H54 (cell line): ENCODE data around the gene SLC38A11.

Experiments
- DNase-seq: peaks from one replicate; pipeline ENCODE4 v3.0.0; 2011; ENCODE audit warnings: low spot score, mixed read lengths; ENCODE audit not compliant: insufficient read length
- FAIRE-seq: peaks from 3 replicates; lab custom pipeline; 2011; peaks lifted over from hg19 to GRCh38; lab: Jason Lieb, UNC
- POLR2A ChIP-seq: IDR thresholded peaks from 2 replicates; pipeline ENCODE4 v1.6.1; 2011; ENCODE audit warnings: low read depth, mild to moderate bottlenecking, low read length

Gene SLC38A11

DNA sequence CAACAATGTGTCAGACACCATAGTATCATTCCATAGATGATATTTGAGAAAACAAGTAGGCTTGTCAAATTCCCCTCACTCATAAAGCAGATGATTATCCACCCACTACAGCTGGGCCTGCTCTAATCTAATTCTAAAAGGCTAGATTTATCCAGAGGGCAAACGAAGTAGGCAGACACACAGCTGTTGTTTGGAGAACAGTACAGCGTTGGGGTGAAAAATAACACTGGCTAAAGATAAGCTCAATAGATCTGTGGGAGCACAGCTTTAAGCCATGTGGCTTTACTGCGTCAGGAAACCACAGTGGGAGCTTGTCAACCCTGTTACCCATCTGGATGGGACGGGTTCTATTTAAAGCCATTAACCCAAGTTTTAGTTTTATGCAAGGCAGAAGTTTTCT, 64.8 kb downstream of the SLC38A11 start:
- TF ChIP-seq POLR2A = no peak
- FAIRE-seq = no peak
- DNase-seq = no peak

DNA sequence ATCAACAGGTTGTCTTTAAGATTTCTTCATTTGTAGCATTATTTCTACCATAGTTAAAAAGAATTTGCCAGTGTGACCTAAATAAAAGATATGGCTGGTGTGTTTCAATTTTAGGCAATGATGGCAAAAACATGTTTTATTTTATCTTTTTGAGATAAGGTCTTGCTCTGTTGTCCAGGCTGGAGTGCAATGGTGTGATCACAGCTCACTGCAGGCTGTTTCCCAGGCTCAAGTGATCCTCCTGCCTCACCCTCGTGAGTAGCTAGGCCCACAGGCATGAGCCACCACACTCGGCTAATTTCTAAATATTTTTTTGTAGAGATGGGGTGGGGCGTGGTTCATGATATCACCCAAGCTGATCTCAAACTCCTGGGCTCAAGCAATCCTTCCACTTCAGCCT, 66.7 kb downstream of the SLC38A11 start:
- no peak for DNase-seq
- FAIRE-seq = no peak
- no peak for TF ChIP-seq POLR2A

DNA sequence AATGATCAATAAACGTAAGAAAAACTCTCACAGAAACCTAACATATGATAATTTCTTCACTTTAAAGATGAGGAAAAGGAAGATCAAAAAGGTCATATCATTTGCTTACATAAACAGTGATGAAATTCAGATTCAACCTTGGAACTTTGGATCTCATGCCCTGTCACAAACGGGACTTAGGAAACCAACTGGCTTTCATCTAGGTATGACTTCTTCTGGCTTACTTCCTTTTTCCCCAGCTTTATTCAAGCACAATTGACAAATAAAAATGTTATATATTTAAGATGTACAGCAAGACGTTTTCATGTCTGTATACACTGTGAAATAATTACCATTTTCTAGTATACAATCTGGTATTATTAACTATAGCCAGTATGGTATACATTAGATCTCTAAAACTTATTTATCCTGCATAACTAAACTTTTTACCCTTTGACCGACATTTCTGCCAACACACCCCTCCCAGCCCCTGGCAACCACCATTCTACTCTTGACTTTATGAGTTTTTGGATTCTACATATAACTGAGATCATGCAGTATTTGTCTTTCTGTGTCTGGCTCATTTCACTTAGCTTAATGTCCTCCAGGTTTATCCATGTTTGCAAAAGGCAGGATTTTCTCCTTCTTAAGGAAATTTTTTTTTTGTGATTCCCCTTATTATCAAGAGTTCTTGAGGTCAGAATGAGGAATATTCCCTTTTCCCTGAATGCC, 67.7 kb downstream of the SLC38A11 start:
- DNase-seq = no peak
- no peak for TF ChIP-seq POLR2A
- FAIRE-seq = no peak

DNA sequence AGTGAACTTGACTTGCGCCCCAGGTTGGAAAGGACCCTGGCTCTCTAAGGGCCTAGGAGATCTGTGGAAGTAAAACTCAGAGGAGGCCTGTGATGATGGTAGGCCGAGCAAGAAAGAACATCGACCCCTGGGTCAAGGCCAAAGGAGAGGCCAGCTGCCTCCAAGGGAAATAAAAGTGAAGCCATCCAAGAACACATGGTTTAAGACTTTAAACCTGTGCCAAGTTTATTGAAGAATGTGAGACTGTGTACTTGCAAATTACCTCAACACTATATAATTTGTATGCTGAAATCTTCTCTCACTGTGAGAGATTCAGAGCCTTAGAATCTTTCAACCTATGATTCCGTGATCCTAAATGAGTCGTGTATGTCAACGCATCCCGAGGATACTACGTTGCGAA, 73.0 kb downstream of the SLC38A11 start:
- TF ChIP-seq POLR2A = no peak
- DNase-seq (no peak), FAIRE-seq (no peak)

DNA sequence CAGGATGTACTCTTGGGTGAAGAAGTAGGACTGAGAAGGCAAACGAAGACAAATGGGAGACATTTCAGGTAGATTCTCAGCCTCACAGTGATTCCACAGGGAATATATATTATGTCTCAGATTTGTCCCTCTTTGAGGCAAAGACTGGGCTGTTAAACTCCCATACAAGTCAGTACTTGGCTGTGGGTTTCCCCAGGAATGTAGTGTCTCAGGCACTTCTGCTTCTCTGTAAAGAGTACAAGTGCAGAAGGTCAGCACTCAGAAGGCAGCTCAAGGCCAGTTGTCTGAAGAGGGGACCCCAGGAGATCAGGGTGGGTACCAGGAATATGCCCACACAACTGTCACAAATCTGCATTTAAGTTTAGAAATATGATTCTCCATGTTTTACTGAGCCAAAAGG, 73.8 kb downstream of the SLC38A11 start:
- no peak for FAIRE-seq
- no peak for TF ChIP-seq POLR2A
- DNase-seq = no peak

DNA sequence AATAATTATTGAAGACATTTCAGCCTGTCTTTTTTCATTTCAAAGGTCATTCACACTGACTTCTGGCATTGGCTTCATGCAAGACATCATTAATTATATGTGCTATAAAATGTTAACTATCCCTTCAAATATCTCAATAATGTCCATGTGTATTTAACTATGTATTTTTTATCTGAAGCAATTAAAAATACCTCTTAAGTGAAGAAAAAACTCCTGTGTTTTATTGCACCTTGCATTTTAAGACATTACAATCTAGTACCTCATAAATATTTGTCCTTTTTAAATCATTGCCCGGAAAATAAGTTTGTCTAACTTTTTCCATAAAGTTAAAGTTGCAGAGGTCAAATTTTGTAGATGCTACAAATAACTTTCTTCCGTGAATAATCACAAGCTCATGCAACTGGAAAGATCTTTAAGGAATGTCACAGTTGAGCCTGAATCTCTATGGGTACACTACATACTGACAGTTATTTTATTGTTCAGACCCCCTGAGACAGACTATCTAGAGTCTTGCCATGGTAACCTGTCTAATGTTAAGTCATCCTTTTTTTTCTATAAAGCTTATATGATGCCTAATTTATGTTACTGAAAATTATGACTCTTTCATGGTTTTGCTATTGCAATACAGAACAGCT, 75.3 kb downstream of the SLC38A11 start:
- no peak for TF ChIP-seq POLR2A
- DNase-seq = no peak
- FAIRE-seq = no peak

DNA sequence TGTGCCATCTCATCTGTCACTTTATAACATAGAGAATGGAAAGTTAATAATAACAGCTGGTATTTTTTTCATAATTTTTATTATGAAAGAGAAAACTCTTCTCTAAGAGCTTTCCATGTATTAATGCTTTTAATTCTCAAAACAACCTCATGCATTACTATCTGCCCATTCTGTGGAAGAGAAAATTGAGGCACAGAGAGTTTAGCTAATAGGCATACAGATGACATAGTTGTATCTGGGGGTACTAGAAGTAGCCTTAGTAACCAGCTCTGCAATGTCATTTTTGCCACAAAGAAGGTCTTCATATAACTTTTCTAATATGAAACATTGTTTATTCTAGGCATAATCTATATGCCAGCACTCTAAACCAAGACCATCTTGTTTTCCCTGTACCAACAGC, 77.4 kb downstream of the SLC38A11 start:
- DNase-seq (no peak), FAIRE-seq (no peak)
- no peak for TF ChIP-seq POLR2A

DNA sequence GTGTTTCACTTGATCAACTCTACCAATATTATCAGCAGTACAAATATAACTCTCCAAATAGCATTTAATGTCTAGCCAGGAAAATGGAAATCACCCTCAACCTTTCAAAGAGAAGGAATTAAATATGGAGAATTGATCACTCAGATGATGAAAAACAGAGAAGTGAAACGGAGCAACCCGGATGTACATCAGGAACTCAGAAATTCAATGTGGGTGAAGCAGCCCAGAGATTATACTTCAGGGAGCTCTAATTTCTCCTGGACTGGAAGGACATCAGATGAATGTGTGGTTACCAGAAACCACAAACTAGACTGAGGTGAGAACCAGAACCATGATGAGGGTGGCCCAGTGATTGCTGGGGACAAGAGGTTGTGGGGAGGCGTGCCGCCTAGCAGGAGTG, 78.2 kb downstream of the SLC38A11 start:
- FAIRE-seq = no peak
- no peak for DNase-seq
- TF ChIP-seq POLR2A = no peak

DNA sequence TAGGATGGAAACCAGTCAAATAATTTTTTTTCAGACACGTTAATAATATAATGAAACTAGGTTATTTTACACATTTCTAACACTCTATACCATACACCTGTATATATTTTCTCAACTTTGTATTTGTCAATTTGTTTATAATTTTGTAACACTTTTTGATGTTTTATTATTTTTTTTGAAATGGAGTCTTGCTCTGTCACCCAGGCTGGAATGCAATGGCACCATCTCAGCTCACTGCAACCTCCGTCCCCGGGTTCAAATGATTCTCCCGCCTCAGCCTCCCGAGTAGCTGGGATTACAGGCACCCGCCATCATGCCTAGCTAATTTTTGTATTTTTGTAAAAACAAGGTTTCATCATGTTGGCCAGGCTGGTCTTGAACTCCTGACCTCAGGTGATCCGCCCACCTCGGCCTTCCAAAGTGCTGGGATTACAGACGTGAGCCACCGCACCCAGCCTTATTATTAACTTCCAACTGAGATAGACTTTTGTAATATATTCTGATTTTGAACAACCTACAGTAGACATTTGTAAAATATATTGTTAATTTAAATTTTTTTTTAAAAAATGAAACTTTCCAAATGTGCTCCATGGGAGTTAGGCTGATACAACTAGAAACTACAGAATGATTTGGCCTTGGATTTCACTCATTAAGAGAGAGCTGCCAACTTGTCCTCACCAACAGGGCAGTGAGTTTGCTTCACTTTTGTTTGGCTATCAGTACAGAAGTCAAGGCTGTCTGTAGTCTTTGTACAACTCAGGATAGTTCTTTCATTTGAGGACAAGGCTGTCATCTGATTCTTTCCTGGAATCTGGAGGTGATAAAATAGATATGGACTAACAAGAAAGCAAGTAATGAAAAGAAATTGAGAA, 79.8 kb downstream of the SLC38A11 start:
- no peak for TF ChIP-seq POLR2A

DNA sequence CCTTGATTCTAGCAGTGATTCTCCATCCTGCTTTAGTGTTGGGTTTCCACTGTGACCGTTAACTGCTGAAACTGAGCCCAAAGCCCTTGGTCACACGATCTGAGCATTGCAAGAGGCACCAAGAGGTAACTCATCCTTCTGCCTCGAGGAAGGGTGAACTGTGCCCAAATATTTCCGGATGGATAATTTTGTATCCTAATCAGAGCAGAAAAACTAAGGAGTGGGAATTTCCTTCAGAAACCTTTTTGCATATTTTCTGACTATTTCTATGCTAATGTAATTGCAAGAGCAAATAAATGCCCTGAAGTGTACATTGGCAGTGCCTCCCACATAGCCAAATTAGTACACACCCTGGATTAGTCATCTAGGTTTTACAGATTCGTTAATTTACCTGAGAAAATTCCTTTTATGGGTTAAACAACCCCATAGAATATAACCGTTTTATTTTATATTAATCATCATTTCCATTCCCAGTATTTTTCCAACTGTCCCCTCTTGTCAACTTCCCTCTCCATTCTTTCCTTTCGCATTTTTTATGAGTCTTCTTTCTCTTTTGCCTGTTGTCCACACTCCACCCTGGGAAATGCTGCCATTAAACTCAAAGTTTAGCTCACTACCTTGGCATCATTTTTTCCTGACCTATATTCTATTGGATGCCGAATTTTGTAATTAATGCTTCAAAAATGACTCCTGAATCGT, 82.0 kb downstream of the SLC38A11 start:
- no peak for FAIRE-seq
- no peak for TF ChIP-seq POLR2A

More for the DNA sequence above, 79.8 kb downstream of the SLC38A11 start:
- no peak for FAIRE-seq
- no peak for DNase-seq

DNA sequence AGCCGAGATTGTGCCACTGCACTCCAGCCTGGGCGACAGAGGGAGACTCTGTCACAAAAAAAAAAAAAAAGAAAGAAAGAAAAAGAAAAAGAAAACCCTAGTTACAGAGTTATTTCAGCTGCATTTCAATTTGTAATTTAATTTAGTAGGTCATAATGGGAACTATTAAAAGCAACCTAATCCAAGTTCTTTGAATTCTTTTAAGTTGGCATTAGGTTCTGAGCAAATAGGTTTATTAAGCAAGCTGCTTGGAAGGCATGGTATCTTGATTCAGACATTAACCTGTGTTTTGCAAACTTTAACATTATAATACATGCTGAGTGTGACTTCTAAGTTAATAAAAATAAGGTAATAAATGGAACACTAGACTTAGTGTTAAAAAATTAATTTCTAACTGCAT, 83.9 kb downstream of the SLC38A11 start:
- DNase-seq = no peak
- TF ChIP-seq POLR2A = no peak
- no peak for FAIRE-seq

More for the DNA sequence above, 82.0 kb downstream of the SLC38A11 start:
- no peak for DNase-seq

DNA sequence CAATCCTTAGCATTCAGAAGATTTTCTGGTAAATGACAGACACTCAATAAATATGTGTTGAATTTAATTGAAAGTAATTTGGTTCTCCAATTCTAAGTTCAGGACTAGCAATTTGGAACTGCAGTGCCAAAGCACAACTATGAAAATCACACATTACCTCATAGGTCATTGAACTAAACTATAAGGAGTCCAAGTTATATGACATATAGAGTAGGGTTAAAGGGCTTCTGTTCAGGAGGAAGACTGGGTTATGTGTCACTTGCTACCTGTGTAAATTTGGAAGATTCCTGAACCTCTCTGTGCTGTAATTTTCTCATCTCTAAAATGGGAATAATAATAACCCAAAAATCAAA, 85.9 kb downstream of the SLC38A11 start:
- DNase-seq (no peak), FAIRE-seq (no peak)
- no peak for TF ChIP-seq POLR2A

DNA sequence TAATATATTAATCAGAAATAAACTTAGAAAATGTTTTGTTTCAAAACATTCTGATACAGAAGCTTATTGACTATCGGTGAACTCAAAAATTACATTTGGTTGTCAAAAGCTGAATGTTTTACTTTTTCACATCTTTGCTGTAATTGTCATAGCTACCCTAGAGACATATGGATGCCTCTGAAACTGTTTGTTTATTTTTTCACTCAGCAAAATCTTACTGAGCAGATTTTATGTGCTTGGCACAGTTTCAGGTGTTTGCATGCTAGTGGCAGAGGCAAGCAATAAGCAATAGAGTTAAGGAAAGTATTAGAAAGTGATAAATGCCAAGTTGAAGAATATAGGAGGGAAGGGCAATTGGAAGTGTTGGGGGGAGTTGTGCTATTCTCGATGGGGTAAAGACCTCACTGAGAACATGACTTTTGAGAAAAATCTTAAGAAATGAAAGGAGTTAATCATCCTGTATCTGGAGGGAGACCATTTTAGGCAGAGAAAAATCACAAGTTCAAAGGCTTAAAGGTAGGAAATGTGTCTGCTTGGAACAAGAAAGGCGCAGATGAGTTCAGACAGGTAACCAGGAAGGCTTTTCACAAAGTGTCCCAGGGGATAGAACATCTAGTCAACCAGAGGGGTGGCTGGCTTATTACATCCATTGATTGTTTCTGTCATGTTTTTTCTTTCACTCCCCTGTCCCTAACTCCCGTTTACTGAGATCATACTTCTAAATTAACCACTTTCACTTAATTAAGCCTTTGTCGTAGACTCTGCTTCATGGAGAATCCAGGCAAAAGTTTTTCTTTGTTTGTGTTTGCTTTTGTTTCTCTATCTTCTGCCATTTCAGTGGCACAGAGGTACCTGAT, 86.5 kb downstream of the SLC38A11 start:
- no peak for DNase-seq
- FAIRE-seq = no peak
- TF ChIP-seq POLR2A = no peak
